SKM-1 treated with dmso at 0.1 percent for 144 hours (cell line): ENCODE data around the gene ATRNL1.

Source experiments
- DNase-seq: peaks from one replicate; lab custom pipeline; 2025; ENCODE audit not compliant: unreplicated experiment; lab: John Stamatoyannopoulos, UW

ATRNL1 gene, protein sequence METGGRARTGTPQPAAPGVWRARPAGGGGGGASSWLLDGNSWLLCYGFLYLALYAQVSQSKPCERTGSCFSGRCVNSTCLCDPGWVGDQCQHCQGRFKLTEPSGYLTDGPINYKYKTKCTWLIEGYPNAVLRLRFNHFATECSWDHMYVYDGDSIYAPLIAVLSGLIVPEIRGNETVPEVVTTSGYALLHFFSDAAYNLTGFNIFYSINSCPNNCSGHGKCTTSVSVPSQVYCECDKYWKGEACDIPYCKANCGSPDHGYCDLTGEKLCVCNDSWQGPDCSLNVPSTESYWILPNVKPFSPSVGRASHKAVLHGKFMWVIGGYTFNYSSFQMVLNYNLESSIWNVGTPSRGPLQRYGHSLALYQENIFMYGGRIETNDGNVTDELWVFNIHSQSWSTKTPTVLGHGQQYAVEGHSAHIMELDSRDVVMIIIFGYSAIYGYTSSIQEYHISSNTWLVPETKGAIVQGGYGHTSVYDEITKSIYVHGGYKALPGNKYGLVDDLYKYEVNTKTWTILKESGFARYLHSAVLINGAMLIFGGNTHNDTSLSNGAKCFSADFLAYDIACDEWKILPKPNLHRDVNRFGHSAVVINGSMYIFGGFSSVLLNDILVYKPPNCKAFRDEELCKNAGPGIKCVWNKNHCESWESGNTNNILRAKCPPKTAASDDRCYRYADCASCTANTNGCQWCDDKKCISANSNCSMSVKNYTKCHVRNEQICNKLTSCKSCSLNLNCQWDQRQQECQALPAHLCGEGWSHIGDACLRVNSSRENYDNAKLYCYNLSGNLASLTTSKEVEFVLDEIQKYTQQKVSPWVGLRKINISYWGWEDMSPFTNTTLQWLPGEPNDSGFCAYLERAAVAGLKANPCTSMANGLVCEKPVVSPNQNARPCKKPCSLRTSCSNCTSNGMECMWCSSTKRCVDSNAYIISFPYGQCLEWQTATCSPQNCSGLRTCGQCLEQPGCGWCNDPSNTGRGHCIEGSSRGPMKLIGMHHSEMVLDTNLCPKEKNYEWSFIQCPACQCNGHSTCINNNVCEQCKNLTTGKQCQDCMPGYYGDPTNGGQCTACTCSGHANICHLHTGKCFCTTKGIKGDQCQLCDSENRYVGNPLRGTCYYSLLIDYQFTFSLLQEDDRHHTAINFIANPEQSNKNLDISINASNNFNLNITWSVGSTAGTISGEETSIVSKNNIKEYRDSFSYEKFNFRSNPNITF (N-terminal part only)

DNA sequence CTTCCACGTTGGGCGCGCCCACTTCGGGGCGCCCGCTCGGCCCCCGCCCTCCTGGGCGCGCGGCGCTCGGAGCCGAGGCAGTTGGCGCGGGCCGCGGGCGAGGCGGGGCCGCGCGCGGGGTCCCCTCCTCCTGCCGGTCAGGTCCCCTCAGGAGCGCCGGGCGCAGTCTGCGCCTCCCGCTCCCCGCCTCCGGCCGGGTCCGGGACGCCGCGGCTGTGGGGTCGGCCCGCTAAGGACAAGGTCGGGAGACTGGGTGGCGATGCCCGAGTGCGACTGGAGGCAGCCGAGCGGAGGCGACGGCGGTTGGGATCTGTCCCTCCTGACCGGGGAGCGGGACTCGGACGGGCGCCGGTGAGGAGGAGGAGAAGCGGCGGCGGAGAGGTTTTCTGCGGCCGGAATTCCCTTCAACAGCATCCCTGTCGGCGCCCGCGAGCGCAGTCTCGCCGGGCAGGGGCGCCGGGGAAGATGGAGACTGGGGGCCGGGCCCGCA lies at the start of gene ATRNL1:
Gene ATRNL1, plus strand, starts transcription at position 80 of the 490 bp plus-strand sequence. Its CDS starts 386 bp downstream, at position 466.
- peak; percentile 18 for DNase-seq

DNA sequence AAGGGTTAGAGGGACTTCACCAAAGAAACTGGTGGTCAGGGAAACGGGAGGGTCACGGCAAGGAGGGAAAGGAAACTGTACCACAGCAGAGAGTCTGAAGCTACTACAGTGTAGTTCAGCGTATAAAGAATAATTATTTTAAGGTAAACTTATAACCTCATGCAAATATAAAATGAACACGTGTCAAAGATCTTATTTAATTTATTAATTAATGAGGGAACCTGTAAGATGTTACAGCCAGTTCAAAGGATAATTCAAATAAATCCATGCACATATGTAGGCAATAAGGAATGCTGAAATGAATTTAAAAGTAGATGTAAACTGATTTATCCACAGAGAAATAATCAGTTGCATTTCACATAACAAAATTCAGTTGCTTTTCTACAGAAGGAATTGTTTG lies 49.4 kb upstream of the ATRNL1 start:
- no peak for DNase-seq

DNA sequence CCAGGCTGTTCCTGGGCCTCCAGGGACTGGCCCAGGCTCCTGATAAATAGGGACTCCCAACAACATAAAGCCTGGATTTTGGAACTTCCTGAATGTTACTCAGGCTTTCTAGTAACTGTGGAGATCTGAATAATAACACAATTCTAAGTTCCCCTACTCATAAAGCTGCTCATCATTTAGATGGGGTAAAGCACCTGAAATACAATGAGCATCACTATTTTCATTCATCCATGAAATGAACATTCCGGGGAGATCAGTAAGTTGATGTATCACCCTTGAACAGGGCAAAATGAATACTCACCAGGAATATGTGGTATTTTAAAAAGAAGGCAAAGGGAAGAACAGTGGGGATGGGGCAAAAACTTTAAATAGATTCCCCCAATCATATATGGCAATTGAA lies 48.3 kb upstream of the ATRNL1 start:
- DNase-seq = no peak

DNA sequence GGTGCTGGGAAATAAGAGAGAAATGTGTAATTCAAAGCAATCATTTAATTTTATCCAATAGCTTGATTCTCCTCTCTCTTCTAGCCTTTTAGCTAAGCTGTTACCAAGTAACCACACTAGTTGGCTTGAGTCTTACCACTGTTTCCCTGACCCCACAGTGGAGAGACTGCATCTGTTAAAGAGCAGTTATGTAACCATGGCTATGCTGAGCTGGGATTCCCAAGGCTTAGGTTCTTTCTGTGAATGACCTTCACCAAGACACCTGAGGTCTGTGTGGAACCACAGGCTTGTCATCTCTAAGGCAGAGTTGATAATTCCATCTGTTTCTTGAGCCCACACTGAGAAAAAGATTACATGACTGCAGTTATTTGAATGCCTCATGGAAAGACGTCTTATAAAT lies 47.7 kb upstream of the ATRNL1 start:
- no peak for DNase-seq

DNA sequence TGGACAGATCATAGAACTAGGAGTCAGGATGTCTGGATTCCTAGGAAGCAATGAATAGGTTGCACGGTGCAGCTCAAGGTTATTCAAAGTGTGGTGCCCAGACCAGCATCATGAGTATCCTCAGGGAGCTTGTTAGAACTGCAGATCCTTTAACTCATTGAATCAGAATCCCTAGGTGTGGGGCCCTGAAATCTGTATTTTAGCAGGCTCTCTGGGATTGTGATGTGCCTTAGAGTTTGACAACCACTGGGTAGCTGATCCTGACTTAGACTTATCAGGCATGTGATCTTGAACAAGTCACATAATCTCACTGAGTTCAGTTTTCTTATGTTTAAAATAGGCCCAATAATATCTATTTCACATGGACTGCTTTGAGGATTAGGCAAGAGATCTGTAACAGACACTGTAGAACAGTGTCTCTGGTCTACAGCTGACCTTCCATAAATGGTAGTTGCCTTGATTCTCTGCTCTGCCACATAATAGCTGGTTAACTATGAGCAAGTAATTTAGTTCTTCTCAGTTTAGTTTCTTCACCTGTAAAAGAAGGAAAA lies 46.4 kb upstream of the ATRNL1 start:
- DNase-seq = no peak

DNA sequence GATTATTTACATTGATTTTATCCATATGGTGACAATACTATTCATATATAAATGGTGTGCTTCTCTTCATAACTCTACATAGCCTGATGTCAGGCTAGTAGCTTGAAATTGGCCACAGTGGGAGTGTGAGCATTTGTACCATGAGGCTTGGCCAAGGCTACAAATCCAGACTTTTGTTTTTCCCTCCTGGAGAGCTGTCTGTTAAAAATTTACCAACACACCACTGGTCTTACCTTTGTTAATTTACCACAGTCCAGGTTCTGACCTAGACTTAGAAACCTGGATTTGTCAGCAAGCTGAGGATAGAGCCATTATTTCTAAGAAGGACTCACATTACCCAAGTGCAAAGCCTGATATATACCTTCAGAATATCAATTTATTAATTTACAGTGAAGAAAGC lies 45.5 kb upstream of the ATRNL1 start:
- no peak for DNase-seq

DNA sequence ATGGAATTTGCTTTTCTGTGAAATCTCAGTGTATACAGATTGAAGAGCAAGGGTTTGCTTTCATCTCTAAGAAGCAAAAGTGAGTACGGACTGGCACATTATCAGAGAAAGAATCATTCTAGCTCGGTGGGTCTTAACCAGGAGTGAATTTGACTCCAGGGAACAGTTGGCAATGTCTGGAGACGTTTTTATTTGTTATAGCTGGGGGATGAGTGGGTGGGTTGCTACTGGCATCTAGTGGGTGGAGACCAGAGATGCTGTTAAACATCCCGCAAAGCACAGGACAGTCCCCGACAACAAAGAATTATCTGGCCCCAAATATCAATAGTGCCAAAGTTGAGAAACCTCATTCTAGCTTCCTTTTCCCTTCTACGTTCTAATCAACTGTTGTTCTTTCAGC lies 43.8 kb upstream of the ATRNL1 start:
- no peak for DNase-seq

DNA sequence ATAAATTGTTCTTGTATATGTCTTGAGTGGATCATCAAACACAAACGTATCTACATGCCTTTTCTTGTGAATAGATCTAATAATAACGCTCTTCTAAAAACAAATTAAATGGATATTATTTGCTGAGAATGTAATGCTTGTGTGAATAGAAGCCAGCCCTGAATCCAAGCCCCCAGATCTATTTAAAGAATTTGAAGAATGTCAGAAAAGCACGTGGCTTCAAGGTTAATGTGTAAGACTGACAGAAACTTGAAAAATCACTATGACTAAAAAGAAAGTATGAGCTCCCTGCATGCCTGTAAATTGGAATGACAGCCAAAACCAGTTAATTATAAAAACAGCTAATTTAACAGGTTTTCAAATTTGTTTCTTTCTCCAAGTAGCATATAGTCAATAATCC lies 43.2 kb upstream of the ATRNL1 start:
- no peak for DNase-seq

DNA sequence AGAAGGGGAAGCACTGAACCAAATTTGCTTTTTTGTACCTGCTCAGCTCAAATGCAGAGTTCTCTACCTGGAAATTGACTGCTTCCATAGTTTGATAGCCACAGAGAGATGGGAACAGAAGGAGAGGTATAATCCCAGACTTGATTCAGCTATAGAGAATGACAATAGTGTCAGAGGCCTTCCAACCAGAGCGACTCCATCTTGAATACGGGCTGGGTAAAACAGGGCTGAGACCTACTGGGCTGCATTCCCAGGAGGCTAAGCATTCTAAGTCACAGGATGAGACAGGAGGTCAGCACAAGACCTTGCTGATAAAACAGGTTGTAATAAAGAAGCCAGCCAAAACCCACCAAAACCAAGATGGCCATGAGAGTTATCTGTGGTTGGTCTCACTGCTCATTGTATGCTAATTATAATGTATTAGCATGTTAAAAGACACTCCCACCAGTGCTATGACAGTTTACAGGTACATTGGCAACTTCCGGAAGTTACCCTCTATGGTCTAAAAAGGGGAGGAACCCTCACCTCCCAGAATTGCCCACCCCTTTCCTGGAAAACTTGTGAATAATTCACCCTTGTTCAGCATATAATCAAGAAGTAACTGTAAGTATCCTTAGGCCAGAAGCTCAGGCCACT lies 42.7 kb upstream of the ATRNL1 start:
- DNase-seq = no peak

DNA sequence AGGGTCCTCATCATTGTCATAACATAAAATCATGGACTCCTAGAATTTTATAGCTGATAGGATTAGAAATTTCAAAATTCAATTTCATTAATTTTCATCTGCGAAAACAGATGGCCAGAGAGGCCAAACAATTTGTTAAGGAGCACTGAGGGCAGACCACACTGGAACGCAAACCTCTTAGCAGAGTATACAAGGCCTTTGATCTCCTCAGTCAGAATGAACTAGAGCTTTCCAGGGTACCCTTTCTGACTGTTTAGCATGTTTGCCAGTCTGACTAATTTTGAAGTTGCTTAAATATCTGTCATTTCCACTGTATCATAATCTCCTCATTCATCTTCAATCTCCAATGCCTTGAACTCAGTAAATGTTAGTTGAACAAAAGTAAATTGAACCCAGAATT lies 41.9 kb upstream of the ATRNL1 start:
- no peak for DNase-seq

DNA sequence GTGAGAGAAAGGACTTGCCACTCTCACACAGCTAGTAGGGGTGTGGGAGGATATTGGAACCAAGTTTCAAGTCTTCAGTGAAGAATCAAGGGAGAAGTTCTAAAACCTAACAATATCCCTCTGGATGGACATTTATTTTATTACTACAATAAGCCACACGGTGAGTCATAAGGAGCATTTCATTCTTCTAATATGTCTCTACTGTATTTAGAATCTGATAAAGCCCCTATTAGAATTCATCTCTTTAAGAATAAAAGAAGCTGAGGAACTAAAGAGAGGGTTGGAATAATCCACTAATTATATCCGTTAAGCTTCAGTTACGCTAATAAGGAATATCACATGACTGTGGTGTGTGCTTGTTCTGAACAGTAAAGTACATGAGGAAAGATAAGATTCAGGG lies 40.9 kb upstream of the ATRNL1 start:
- DNase-seq = no peak

DNA sequence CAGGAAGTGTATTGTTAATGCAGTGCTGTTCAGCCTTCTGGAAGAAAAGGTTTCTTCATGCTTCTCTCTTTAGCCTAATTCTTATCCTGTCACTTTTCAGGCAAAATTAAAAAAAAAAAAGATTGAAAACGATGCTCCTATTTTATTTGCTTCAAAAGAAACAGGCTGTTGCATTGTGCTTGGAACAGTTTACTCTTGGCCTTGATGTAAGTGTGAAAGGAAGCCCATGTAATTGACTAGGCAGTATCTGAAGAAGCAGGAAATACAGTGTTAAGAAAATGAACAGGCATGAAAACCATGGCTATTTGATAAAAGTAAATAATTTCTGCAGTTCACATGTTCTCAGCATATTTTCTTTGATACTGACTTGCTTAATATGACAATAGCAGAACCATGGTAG lies 40.4 kb upstream of the ATRNL1 start:
- no peak for DNase-seq

DNA sequence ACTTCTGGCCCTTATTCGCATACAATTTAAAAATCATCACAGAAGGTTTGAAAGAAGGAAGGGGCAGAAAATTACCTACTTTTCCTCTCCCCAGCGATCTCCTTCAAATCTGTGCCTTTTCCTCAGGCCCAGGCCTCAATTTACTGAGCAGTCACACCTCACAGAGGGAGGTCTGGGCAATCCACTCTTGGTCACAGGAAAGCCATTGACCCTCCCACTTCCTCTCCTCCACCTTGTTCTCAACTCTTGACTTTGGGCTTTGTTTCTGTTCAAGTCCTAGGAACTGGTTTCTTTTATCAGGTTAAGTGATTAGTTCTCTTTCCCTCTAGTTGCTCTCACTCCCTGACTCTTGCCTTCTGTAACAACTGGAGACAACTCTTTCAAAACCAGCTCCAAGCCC lies 37.0 kb upstream of the ATRNL1 start:
- no peak for DNase-seq

DNA sequence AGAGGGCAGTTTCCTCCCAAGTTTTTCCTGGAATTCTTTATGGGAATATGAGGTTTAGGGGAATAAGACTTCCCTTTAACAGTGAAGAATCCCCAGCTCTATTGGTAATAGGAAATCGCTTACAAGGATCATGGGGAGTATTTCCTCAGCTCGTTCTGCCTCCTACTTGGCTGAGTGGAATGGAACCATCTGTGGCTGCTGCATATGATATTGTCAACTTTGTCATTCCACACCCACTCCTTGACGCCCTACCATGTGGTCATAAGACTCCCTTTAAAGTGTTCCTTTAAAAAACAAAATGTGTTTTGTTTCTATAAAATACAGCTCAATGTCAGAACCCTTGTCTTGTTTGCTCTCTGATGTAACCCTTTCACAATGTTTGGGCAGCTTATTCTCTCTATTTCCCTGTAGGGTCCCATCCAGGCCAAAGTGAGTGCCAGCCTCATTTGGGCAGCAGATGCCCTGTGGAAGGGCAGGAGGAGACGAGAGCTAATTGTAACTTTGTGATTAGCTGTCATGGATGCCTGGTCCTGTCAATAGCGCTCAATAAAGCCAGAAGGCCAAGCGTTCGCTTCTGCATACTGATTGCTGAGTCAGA lies 33.8 kb upstream of the ATRNL1 start:
- DNase-seq = no peak

DNA sequence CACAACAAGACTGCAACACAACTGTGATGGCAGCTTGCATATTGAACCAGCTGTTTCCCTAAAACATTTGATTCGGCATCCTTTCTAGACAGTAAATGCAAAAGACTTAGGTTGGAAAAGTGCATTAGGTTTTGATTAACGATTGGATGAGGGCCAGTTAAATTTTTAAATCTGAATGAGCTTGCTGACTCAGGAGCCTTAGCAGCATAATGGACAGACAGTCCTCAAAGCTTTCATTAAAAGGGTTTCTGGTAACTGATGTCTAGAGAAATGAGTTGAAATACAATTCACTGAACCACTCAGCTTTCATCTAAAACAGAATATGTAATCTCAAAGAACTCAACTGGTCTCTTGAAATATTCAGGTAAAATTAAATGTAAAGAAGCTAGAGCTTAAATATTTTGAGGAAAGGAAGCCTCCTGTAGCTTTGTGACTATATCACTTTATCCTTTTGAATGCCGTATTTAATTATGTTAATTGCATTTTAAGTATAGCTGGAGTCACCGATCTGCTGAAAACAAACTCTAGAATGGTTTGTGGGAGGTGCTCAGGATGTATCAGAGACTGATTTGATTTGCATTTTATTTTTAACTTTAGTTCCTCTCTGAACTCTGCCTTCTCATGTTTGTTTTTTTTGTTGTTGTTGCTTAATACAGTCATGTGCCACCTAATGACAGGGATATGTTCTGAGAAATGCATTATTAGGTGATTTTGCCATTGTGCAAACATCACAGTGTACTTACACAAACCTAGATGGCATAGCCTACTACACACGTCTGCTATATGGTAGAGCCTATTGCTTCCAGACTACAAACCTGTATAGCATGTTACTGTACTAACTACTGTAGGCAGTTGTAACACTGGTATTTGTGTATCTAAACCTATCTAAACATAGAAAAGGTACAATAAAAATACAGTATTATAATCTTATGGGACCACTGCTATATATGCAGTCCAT lies 29.2 kb upstream of the ATRNL1 start:
- DNase-seq = no peak

DNA sequence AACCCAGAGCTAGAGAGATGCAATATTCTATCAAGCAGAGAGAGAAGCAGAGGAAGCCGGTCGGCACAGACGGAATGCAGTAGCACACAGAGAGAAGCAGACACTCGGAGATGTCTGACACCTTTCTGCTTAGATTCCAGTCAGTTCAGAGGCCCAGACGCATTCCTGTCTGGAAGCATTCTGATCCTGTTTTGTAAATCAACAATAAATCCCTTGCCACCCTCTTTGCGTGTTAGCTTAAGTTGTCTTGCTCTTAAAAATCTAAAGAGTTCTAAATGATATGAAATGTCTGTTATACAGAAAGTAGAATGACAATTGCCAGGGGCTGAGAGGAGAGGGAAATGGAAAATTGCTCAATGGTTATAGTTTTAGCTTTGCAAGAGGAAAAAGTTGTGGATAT lies 27.4 kb upstream of the ATRNL1 start:
- no peak for DNase-seq

DNA sequence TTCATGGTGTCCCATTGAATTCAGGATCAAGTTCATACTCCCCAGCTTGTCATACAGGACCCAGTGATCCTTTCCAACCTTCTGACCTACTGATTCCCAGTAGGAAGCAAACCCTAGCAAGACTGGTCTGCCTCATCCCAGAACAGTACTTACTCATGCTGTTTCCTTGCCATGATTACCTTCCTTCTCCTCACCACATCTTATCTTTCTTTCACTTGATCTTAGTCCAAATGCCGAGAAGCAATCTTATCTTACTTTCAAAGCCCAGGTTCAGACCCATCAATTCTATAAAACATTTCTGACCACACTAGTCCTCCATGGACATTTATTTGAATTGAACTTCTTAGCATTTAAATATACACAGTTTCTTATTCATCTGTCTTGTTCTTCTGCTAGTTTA lies 26.6 kb upstream of the ATRNL1 start:
- DNase-seq = no peak

DNA sequence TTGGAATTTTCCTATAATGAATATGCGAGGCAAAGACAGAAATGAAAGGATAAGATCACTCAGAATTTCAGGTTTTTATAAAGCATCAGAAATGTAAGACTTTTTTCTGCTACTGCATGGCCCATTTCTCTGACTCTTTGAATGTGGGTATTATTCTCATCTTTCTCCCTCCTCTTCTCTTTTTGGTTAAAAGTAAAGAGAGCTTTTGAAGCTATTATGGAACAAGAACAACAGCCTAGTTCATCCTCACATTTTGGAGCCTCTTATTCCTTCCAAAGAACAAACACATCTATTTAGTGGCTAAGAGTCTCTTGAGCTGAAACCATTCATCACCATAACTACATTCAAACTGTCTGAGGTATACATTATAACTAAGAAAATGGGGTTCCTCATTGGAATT lies 19.4 kb upstream of the ATRNL1 start:
- no peak for DNase-seq

DNA sequence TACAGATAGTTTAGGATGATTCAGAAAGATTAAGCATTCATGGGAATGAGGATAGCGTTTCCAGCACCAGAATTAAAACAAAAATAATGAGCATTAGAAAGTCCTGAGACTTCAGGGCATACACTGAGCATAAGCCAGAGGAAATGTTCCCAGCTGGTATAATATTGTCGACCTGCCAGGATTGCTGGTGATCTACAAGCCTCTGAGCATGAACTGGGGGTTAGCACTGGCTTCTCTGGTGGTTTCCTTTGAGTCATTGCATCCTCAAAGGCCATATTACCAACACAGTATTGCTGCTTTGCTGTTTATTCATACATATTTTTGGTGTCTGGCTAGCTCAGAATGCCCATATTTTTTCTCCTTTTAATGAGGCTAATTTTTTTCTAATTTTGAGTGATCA lies 10.7 kb upstream of the ATRNL1 start:
- DNase-seq = no peak
